NCI-H1694 treated with DMSO at 0.1 percent for 48 hours (cell line): ENCODE measurements around the gene FRMD4B.

ENCODE experiments used
- DNase-seq: peaks from one replicate; lab custom pipeline; 2025; lab: John Stamatoyannopoulos, UW

FRMD4B gene

GRCh38 chr3:69364354-69364753, 21.5 kb downstream of the FRMD4B start:
- DNase-seq, result no peak

- no peak for DNase-seq
These were observed 25.2 kb downstream of the FRMD4B start for GRCh38 chr3:69360690-69361089.

GRCh38 chr3:69359916-69360315, 26.0 kb downstream of the FRMD4B start:
- DNase-seq, result no peak

GRCh38 chr3:69359339-69359893, 26.5 kb downstream of the FRMD4B start:
- no peak for DNase-seq

- DNase-seq, result no peak
These were observed 28.7 kb downstream of the FRMD4B start for GRCh38 chr3:69357196-69357595.

- no peak for DNase-seq
These were observed 30.9 kb downstream of the FRMD4B start for GRCh38 chr3:69354948-69355347.

GRCh38 chr3:69353503-69353902, 32.4 kb downstream of the FRMD4B start:
- no peak for DNase-seq

- no peak for DNase-seq
These were observed 32.8 kb downstream of the FRMD4B start for GRCh38 chr3:69353088-69353478.

- DNase-seq, result no peak
These were observed 33.4 kb downstream of the FRMD4B start for GRCh38 chr3:69352305-69353087.

- DNase-seq, result no peak
These were observed 42.0 kb downstream of the FRMD4B start for GRCh38 chr3:69343875-69344274.

GRCh38 chr3:69342074-69342473, 43.8 kb downstream of the FRMD4B start:
- no peak for DNase-seq

GRCh38 chr3:69339760-69340159, 46.1 kb downstream of the FRMD4B start:
- DNase-seq, result no peak

GRCh38 chr3:69338911-69339310, 47.0 kb downstream of the FRMD4B start:
- DNase-seq, result no peak

GRCh38 chr3:69332934-69333333, 53.0 kb downstream of the FRMD4B start:
- DNase-seq, result no peak

GRCh38 chr3:69330891-69331400, 54.9 kb downstream of the FRMD4B start:
- DNase-seq, result no peak

- no peak for DNase-seq
These were observed 56.0 kb downstream of the FRMD4B start for GRCh38 chr3:69329892-69330291.

- no peak for DNase-seq
These were observed 57.0 kb downstream of the FRMD4B start for GRCh38 chr3:69328963-69329302.

GRCh38 chr3:69328103-69328962, 57.6 kb downstream of the FRMD4B start:
- DNase-seq, result no peak

- DNase-seq, result no peak
These were observed 59.0 kb downstream of the FRMD4B start for GRCh38 chr3:69326855-69327300.

GRCh38 chr3:69325151-69325550, 60.7 kb downstream of the FRMD4B start:
- no peak for DNase-seq

GRCh38 chr3:69324362-69325025, 61.4 kb downstream of the FRMD4B start:
- DNase-seq, result no peak

- no peak for DNase-seq
These were observed 61.9 kb downstream of the FRMD4B start for GRCh38 chr3:69323941-69324340.
